Activated naive CD4-positive, alpha-beta T cell treated with anti-CD3 and anti-CD28 coated beads, Interleukin-2, amount 10 ng/mL, durations not matched to agents 7 days and 5 days (primary cell): ENCODE data around the gene ACOT6.
"Not testable (repeated sequence)": the region's sequence is repeated elsewhere in the genome, so short reads cannot be mapped to it uniquely, and the experiment has no call there.

Experiments
- CTCF ChIA-PET: fragments of 350-600 bp; sonication (Branson Sonifier 250); formaldehyde crosslinking; loops from one replicate; lab custom pipeline; 2021; ENCODE audit warnings: antibody characterized with exemption; lab: Charles Lee
- DNase-seq: peaks from one replicate; pipeline ENCODE4 v3.0.0-alpha.2; 2020
- H3K27ac Mint-ChIP-seq: one replicate; pipeline ENCODE4 v1.8.0; 2021; ENCODE audit warnings: mild to moderate bottlenecking, moderate library complexity, mixed read lengths
- H3K27me3 Mint-ChIP-seq: one replicate; pipeline ENCODE4 v1.8.0; 2021; ENCODE audit warnings: mild to moderate bottlenecking, mixed read lengths
- H3K36me3 Mint-ChIP-seq: one replicate; pipeline ENCODE4 v1.8.0; 2021; ENCODE audit warnings: mixed read lengths
- H3K4me1 Mint-ChIP-seq: one replicate; pipeline ENCODE4 v1.8.0; 2021; ENCODE audit warnings: mixed read lengths
- H3K4me3 Mint-ChIP-seq: one replicate; pipeline ENCODE4 v1.8.0; 2021; ENCODE audit warnings: mild to moderate bottlenecking, moderate library complexity, mixed read lengths
- H3K9me3 Mint-ChIP-seq: one replicate; pipeline ENCODE4 v1.8.0; 2021; ENCODE audit warnings: mixed read lengths

Gene ACOT6, protein sequence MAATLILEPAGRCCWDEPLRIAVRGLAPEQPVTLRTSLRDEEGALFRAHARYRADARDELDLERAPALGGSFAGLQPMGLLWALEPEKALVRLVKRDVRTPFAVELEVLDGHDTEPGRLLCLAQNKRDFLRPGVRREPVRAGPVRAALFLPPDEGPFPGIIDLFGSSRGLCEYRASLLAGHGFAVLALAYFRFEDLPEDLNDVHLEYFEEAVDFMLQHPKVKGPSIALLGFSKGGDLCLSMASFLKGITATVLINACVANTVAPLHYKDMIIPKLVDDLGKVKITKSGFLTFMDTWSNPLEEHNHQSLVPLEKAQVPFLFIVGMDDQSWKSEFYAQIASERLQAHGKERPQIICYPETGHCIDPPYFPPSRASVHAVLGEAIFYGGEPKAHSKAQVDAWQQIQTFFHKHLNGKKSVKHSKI

GRCh38 chr14:73612339-73613045, at the start of gene ACOT6:
ACOT6 (plus strand) TSS chr14:73612517; CDS start chr14:73612572, 55 bp downstream.
- peak within 1 kb of the TSS; percentile 82 for H3K27ac Mint-ChIP-seq
- no peaks in the 10 kb centered on the region for H3K36me3 Mint-ChIP-seq
- H3K27me3 Mint-ChIP-seq = peaks cover 10% of the 10 kb centered on the region
- H3K9me3 Mint-ChIP-seq = peaks cover 2% of the 10 kb centered on the region
- peak within 1 kb of the TSS; percentile 77 for H3K4me3 Mint-ChIP-seq
- CTCF ChIA-PET = interaction anchor here (0.7 to 2.2 kb wide), 3 partner anchors 21 to 104 kb away, joined by 3 to 9 read pairs (median 8); partner anchors contain the start of gene ACOT2
- peak; percentile 75 for DNase-seq
- peaks cover 14% of the 10 kb centered on the region for H3K4me1 Mint-ChIP-seq

- Mint-ChIP-seq H3K36me3 (peaks cover 27% of the 10 kb centered on the region), H3K9me3 (peaks cover 11% of the 10 kb centered on the region), H3K4me1 (peaks cover 19% of the 10 kb centered on the region)
- CTCF ChIA-PET, H3K27me3 Mint-ChIP-seq, DNase-seq, H3K4me3 Mint-ChIP-seq, H3K27ac Mint-ChIP-seq: not testable (repeated sequence)
These were observed 49.6 kb upstream of the ACOT6 start for GRCh38 chr14:73562696-73563095.

DNA sequence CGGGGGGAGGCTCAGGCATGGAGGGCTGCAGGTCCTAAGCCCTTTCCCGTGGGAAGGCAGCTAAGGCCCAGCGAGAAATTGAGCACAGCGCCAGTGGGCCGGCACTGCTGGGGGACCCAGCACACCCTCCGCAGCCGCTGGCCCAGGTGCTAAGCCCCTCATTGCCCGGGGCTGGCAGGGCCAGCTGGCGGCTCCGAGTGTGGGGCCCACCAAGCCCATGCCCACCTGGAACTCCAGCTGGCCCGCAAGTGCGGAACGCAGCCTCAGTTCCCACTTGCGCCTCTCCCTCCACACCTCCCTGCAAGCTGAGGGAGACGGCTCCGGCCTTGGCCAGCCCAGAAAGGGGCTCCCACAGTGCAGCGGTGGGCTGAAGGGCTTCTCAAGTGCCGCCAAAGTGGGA, 45.9 kb upstream of the ACOT6 start:
- DNase-seq, CTCF ChIA-PET, H3K27ac Mint-ChIP-seq, H3K4me3 Mint-ChIP-seq, H3K27me3 Mint-ChIP-seq: not testable (repeated sequence)
- Mint-ChIP-seq H3K36me3 (peaks cover 32% of the 10 kb centered on the region), H3K9me3 (peaks cover 11% of the 10 kb centered on the region), H3K4me1 (peaks cover 45% of the 10 kb centered on the region)

DNA sequence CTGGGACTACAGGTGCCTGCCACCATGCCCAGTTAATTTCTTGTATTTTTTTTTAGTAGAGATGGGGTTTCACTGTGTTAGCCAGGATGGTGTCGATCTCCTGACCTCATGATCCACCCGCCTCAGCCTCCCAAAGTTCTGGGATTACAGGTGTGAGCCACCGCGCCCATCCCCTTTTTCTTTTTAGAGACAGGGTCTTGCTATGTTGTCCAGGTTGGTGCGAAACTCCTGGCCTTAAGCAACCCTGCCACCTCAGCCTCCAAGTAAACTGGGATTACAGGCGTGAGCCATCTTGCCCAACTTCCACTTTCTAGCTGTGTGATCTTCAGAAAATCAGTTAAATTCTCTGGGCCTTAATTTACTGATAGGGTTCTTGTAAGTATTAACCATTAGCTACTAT, 45.4 kb upstream of the ACOT6 start:
- H3K27ac Mint-ChIP-seq = not testable (repeated sequence)

GRCh38 chr14:73567358-73567757, 45.0 kb upstream of the ACOT6 start:
- H3K4me1 Mint-ChIP-seq = peaks cover 47% of the 10 kb centered on the region
- no peaks in the 10 kb centered on the region for H3K27me3 Mint-ChIP-seq
- H3K4me3 Mint-ChIP-seq = peak overlapping the region; percentile 80
- H3K36me3 Mint-ChIP-seq = peaks cover 33% of the 10 kb centered on the region
- DNase-seq = no peak
- no peak overlapping the region for H3K27ac Mint-ChIP-seq
- peaks cover 9% of the 10 kb centered on the region for H3K9me3 Mint-ChIP-seq
- CTCF ChIA-PET = interaction anchor here (1.2 kb wide), 1 partner anchor 146 kb away, joined by 3 read pairs; no protein-coding TSS in a partner anchor

More for the DNA sequence above, 45.4 kb upstream of the ACOT6 start:
- Mint-ChIP-seq H3K36me3 (peaks cover 32% of the 10 kb centered on the region), H3K4me3 (peak overlapping the region; percentile 26), H3K4me1 (peaks cover 45% of the 10 kb centered on the region), H3K9me3 (peaks cover 11% of the 10 kb centered on the region)
- not testable (repeated sequence) for H3K27me3 Mint-ChIP-seq, DNase-seq
- CTCF ChIA-PET = interaction anchor here (1.2 kb wide), 1 partner anchor 146 kb away, joined by 3 read pairs; no protein-coding TSS in a partner anchor

- no peaks in the 10 kb centered on the region for H3K27me3 Mint-ChIP-seq
- no peak for DNase-seq
- peaks cover 3% of the 10 kb centered on the region for H3K9me3 Mint-ChIP-seq
- peaks cover 47% of the 10 kb centered on the region for H3K4me1 Mint-ChIP-seq
- CTCF ChIA-PET = interaction anchor here (0.7 to 3.0 kb wide), 7 partner anchors 41 to 161 kb away, joined by 3 to 48 read pairs (median 3); no protein-coding TSS in a partner anchor
- H3K36me3 Mint-ChIP-seq = peaks cover 32% of the 10 kb centered on the region
- peak overlapping the region; percentile 93 for H3K27ac Mint-ChIP-seq
- H3K4me3 Mint-ChIP-seq = peak overlapping the region; percentile 80
These were observed 44.1 kb upstream of the ACOT6 start for GRCh38 chr14:73567951-73568885.

DNA sequence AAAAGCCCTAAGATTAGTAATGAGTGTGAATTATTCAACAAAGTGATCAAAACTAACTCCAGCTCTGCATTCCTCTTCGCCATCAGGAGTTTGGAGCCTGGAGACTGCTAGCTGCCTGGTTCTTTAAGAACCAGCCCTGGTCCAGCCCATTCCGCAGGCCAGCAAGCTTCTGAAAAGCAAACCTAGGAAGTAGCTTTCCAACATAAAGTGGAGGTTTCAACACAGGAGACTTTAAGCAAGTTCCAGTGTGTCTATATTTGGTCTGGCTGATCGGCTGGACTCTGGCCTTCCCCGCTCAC, 43.5 kb upstream of the ACOT6 start:
- peaks cover 47% of the 10 kb centered on the region for H3K4me1 Mint-ChIP-seq
- H3K4me3 Mint-ChIP-seq = peak overlapping the region; percentile 80
- not testable (repeated sequence) for DNase-seq, H3K27me3 Mint-ChIP-seq, H3K9me3 Mint-ChIP-seq
- peak overlapping the region; percentile 93 for H3K27ac Mint-ChIP-seq
- peaks cover 35% of the 10 kb centered on the region for H3K36me3 Mint-ChIP-seq
- CTCF ChIA-PET = interaction anchor here (0.7 to 3.0 kb wide), 7 partner anchors 42 to 160 kb away, joined by 3 to 48 read pairs (median 3); partner anchors contain the start of gene ACOT6

GRCh38 chr14:73569185-73569958, 42.9 kb upstream of the ACOT6 start, which contains the start of gene ACOT2:
ACOT2 (plus strand) TSS chr14:73569213; CDS start chr14:73569241, 28 bp downstream.
- not testable (repeated sequence) for H3K27me3 Mint-ChIP-seq, H3K9me3 Mint-ChIP-seq
- peak; percentile 80 for DNase-seq
- Mint-ChIP-seq H3K27ac (peak within 1 kb of the TSS; percentile 93), H3K4me1 (peaks cover 47% of the 10 kb centered on the region), H3K4me3 (peak within 1 kb of the TSS; percentile 80), H3K36me3 (peaks cover 38% of the 10 kb centered on the region)
- CTCF ChIA-PET = interaction anchor here (0.7 to 3.0 kb wide), 10 partner anchors 42 to 160 kb away, joined by 3 to 48 read pairs (median 4); partner anchors contain the start of gene ACOT6

DNA sequence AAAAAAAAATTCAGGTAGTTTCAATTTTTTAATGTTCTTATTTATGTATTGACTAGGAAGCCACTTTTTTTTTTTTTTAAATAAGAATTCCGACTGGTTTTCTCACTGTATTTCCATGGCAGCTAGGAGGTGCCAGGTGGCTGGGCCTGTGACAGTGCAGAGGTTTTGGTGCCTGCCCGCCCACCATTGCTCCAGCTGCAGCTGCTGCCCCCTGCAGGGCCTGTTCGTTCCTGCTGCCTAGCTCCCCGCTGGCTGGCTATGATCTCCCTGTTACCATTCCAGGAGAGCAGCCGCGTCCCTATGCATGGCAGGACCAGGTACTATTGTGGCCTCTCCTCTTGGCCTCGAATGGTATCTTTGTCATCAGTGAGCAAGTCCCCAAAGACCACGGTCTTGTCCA, 41.4 kb upstream of the ACOT6 start:
- Mint-ChIP-seq H3K4me3 (peak overlapping the region; percentile 33), H3K4me1 (peaks cover 39% of the 10 kb centered on the region), H3K36me3 (peaks cover 30% of the 10 kb centered on the region)
- CTCF ChIA-PET = interaction anchor here (0.6 to 3.0 kb wide), 17 partner anchors 9 to 276 kb away, joined by 3 to 48 read pairs (median 4); partner anchors contain the start of gene ACOT6
- DNase-seq = peak; percentile 75
- not testable (repeated sequence) for H3K27ac Mint-ChIP-seq, H3K27me3 Mint-ChIP-seq, H3K9me3 Mint-ChIP-seq

DNA sequence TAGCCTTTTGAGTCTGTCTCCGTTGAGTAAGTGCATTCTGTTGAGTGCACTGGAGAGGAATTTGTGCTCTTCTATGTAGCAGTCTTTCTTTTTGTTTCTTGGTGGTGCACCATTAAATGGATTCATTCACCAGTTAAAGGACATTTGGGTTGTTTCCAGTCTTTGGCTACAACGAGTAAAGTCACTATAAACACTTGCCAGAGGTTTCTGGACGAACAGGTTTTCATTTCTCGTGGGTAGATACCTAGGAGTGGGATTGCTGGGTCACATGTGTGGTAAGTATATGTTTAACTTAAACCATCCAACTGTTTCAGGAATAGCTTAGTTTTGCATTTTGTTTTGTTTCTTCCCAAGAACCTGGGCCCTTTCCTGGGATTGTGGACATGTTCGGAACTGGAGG, 39.3 kb upstream of the ACOT6 start:
- CTCF ChIA-PET = not testable (repeated sequence)

DNA sequence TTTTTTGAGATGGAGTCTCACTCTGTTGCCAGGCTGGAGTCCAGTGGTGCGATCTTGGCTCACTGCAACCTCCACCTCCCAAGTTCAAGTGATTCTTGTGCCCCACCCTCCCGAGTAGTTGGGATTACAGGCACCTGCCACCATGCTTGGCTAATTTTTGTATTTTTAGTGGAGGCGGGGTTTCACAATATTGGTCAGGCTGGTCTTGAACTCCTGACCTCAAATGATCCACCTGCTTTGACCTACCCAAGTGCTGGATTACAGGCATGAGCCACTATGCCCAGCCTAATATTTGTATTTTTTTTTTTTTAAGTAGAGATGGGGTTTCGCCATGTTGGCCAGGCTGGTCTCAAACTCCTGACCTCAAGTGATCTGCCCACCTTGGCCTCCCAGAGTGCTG, 38.6 kb upstream of the ACOT6 start:
- H3K9me3 Mint-ChIP-seq, DNase-seq, H3K4me3 Mint-ChIP-seq, H3K27ac Mint-ChIP-seq, H3K27me3 Mint-ChIP-seq, CTCF ChIA-PET: not testable (repeated sequence)
- Mint-ChIP-seq H3K36me3 (peaks cover 20% of the 10 kb centered on the region), H3K4me1 (peaks cover 18% of the 10 kb centered on the region)

More for the DNA sequence above, 39.3 kb upstream of the ACOT6 start:
- Mint-ChIP-seq H3K36me3 (peaks cover 25% of the 10 kb centered on the region), H3K4me1 (peaks cover 25% of the 10 kb centered on the region)
- DNase-seq, H3K4me3 Mint-ChIP-seq, H3K27me3 Mint-ChIP-seq, H3K9me3 Mint-ChIP-seq, H3K27ac Mint-ChIP-seq: not testable (repeated sequence)

GRCh38 chr14:73574251-73574650, 38.1 kb upstream of the ACOT6 start:
- peaks cover 20% of the 10 kb centered on the region for H3K36me3 Mint-ChIP-seq
- H3K4me3 Mint-ChIP-seq, H3K27ac Mint-ChIP-seq, H3K9me3 Mint-ChIP-seq, CTCF ChIA-PET, DNase-seq, H3K27me3 Mint-ChIP-seq: not testable (repeated sequence)
- H3K4me1 Mint-ChIP-seq = peaks cover 14% of the 10 kb centered on the region

DNA sequence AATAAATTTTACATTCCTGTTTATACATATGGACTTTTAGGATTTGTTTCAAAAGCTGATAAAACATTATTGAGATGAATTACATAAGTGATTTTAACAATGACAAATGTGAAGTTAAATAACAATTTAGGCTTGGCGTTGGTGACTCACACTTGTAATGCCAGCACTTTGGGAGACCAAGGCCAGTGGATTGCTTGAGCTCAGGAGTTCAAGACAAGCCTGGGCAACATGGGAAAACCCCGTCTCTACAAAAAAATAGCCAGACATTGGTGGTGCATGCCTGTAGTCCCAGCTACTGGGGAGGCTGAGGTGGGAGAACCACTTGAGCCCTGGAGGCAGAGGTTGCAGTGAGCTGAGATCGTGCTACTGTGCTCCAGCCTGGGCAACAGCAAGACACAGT, 35.9 kb upstream of the ACOT6 start:
- Mint-ChIP-seq H3K4me3 (no peak overlapping the region), H3K27me3 (no peaks in the 10 kb centered on the region), H3K36me3 (peaks cover 23% of the 10 kb centered on the region), H3K4me1 (peaks cover 2% of the 10 kb centered on the region), H3K27ac (no peak overlapping the region), H3K9me3 (no peaks in the 10 kb centered on the region)
- CTCF ChIA-PET = no interaction called here
- no peak for DNase-seq
